Measurements from ENCODE around the gene UIMC1. TPM values are rescaled to one million over a fixed set of nuclear protein-coding genes. Genes with fewer than 3 reads are reported as not detected.

Gene UIMC1
- total and polyA plus RNA-seq, 2 of the 13 experiments (the other 11 are each of a cell fraction or from before 2014, with no cell fraction given) = 18.9 to 32.7 TPM

GRCh38 chr5:176857216-176857893 is 149.2 kb downstream of the UIMC1 start (continued):
- TF ChIP-seq PRDM10 (CRISPR knock-in tag; IDR thresholded peaks at IDR 0.05; ENCODE audit: low read depth) (no peak), PRDM4 (CRISPR knock-in tag; IDR thresholded peaks at IDR 0.05; ENCODE audit: borderline replicate concordance) (no peak), CREB3 (CRISPR knock-in tag; IDR thresholded peaks at IDR 0.05) (no peak), ZNF20 (CRISPR knock-in tag; IDR thresholded peaks at IDR 0.05) (no peak), NCOA5 (CRISPR knock-in tag; IDR thresholded peaks at IDR 0.05) (no peak), ZNF280D (CRISPR knock-in tag; IDR thresholded peaks at IDR 0.05) (no peak), ZEB1 (IDR thresholded peaks at IDR 0.05; ENCODE audit: insufficient replicate concordance, low read depth) (no peak), BHLHE40 (IDR thresholded peaks at IDR 0.05; ENCODE audit: low read length) (no peak), YY1 (IDR thresholded peaks at IDR 0.05; ENCODE audit: insufficient read depth, insufficient replicate concordance, low read depth, low read length) (no peak)
